ENCODE data around the gene OSBP2. TPM values are rescaled to one million over a fixed set of nuclear protein-coding genes. Genes with fewer than 3 reads are reported as not detected.

The OSBP2 gene
- total RNA-seq, 1 donor from 2014 or later, result 3.1 TPM

DNA sequence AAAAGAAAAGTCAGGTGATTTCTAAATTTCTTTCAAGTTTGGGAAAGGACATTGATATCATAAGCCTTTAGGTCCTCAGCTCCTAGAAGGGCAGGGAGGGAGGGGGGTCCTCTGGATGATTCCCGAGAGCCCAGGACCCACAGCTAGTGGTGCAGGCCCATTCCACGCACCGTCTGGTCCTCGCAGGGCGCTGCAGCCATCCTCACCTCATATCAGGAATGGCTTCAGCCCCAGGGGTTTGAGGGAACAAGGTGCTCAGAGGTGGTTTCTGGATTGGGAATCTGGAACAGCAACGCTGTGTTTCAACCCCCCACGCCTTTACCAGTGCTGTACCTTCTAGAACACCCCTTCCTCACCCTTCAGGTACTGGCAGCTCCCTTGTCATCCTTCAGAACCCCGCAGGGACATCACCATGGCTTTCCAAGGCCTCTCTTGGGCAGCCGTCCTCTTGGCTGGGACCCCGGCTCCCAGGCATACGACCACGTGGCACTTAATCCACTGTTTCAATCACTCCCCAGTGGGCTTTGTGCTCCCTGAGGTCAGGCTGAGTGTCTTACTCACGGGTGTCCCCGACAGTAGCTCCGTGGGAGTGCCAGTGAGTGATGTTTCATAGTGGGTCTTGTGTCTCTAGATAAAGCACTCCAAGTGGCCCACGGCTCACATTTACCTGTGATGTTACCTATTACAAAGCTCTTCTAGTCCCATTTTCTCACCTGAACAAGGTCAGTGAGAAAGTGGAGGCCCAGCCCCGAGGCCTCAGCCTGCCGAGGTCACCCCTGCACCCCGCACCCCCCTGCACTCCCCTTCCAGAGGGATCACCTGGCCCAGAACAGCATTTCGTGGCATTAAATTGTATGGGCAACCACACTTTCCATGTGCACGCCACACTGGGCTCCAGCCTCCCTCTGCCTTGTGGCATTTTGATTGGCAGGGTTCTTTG lies 180.0 kb downstream of the OSBP2 start:
- no peaks in the 10 kb centered on the region for H3K27me3 ChIP-seq (ENCODE audit: low read depth)
- no peak for ATAC-seq
- TF ChIP-seq, protein P1, sequence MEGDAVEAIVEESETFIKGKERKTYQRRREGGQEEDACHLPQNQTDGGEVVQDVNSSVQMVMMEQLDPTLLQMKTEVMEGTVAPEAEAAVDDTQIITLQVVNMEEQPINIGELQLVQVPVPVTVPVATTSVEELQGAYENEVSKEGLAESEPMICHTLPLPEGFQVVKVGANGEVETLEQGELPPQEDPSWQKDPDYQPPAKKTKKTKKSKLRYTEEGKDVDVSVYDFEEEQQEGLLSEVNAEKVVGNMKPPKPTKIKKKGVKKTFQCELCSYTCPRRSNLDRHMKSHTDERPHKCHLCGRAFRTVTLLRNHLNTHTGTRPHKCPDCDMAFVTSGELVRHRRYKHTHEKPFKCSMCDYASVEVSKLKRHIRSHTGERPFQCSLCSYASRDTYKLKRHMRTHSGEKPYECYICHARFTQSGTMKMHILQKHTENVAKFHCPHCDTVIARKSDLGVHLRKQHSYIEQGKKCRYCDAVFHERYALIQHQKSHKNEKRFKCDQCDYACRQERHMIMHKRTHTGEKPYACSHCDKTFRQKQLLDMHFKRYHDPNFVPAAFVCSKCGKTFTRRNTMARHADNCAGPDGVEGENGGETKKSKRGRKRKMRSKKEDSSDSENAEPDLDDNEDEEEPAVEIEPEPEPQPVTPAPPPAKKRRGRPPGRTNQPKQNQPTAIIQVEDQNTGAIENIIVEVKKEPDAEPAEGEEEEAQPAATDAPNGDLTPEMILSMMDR (IDR thresholded peaks at IDR 0.05), result no peak
- DNase-seq, result peak; percentile 32
- H3K27ac ChIP-seq, result no peak overlapping the region
- no peaks in the 10 kb centered on the region for H3K9me3 ChIP-seq
- H3K36me3 ChIP-seq, result no peaks in the 10 kb centered on the region
- H3K4me1 ChIP-seq, result no peaks in the 10 kb centered on the region
- intact Hi-C loops (cut with DNase I), result no loop called here
- no peak overlapping the region for H3K4me3 ChIP-seq

DNA sequence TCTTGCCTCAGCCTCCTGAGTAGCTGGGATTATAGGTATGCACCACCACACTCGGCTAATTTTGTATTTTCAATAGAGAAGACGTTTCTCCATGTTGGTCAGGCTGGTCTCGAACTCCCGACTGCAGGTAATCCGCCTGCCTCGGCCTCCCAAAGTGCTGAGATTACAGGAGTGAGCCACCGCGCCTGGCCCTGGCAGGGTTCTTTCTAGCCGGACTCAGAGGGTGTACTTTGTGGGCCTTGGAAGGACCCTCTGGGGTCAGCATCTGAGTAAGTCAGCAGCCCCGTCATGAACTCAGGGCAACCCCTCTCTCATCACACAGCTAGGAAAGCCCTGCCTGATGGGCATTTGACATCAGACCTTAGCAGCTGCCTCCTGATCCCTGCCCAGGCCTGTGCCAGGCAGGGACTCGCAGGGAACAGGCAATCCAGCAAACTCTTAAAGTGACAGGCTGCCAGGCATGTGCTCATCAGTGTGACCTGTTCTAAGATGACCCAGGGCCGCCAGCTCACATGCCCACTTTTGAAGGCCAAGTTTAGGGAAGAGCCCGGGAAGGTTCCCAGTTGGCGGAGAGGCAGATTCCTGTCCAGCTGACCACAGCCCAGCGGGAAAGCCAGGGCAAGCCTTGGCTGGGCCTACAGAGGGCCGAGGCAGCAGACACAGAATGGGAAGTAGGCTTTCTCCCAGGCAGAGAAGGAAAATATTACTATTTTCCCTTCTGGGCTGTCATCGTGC lies 181.0 kb downstream of the OSBP2 start:
- Histone ChIP-seq H3K27me3 (ENCODE audit: low read depth) (no peaks in the 10 kb centered on the region), H3K9me3 (no peaks in the 10 kb centered on the region), H3K27ac (no peak overlapping the region), H3K4me1 (no peaks in the 10 kb centered on the region), H3K4me3 (no peak overlapping the region), H3K36me3 (no peaks in the 10 kb centered on the region)
- intact Hi-C loops (cut with DNase I), result no loop called here
- DNase-seq, result peak; percentile 36
- no peak for ATAC-seq
- TF ChIP-seq, protein P1 (IDR thresholded peaks at IDR 0.05), result no peak

DNA sequence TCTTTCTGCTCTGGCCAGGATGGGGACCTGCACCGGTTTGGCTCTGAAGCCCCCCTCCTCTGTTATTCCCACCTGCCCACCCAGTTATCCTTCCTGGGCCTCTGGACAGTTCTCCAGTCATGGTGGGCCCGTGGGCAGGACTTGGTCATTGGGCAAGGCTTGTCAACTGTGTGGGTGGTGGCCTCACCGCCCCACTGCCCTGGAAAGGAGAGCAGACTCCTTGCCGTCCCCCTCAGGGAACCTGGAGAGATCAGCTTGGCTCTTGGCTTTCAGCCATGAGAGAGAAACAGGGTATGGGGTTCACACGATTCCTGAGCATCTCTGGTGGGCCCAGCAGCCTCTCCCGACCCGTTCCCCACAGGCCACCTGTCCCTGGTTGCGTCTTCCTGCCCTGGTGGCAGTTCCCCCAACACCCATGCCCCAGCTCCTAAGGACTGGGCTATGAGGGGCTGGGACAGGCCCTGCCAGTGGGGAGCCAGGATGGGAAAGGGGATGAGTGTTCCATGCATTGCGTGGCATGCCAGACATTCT lies 181.6 kb downstream of the OSBP2 start:
- Histone ChIP-seq H3K36me3 (no peaks in the 10 kb centered on the region), H3K9me3 (no peaks in the 10 kb centered on the region), H3K27ac (no peak overlapping the region), H3K4me1 (no peaks in the 10 kb centered on the region), H3K27me3 (ENCODE audit: low read depth) (no peaks in the 10 kb centered on the region), H3K4me3 (no peak overlapping the region)
- DNase-seq (peak; percentile 23), ATAC-seq (no peak)
- TF ChIP-seq, protein P1 (IDR thresholded peaks at IDR 0.05), result no peak
- intact Hi-C loops (cut with DNase I), result no loop called here

DNA sequence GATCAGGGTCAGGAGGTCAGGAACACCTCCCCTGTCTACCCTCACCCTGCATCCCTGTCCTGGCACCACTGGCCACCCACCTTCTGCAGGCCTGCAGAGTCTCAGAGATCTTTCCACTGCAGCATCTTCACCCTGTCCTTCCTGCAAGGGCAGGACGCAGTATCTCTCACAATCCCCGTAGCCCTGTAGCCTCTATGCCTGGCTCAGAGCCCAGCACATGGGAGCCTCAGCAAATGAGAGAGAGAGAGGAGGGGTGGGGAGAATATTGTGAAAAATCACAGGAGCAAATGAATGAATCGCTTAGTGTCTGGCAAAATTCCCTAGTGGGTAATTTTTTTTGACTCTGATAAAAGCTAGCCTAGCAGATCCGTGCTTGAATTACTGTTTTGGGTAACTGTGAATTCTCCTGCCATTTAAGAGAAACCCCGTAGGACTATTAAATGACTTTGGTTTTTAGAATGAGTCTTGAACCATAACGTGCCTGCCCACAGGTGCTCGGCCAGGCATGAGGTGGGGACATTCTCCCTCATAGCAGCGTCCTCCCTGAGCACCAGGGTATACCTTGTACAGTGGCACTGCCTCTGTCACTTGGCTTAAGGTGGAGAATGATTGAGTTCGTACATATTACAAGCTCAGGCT lies 182.4 kb downstream of the OSBP2 start:
- Histone ChIP-seq H3K27me3 (ENCODE audit: low read depth) (no peaks in the 10 kb centered on the region), H3K4me1 (no peaks in the 10 kb centered on the region), H3K9me3 (no peaks in the 10 kb centered on the region), H3K27ac (no peak overlapping the region), H3K4me3 (no peak overlapping the region), H3K36me3 (no peaks in the 10 kb centered on the region)
- DNase-seq (peak; percentile 14), ATAC-seq (no peak)
- TF ChIP-seq, protein P1 (IDR thresholded peaks at IDR 0.05), result no peak
- intact Hi-C loops (cut with DNase I), result no loop called here
